ENCODE data around the gene PAFAH1B2. TPM values are rescaled to one million over a fixed set of nuclear protein-coding genes. Genes with fewer than 3 reads are reported as not detected.

The PAFAH1B2 gene
- total RNA-seq, 1 donor from 2014 or later = 134 TPM

DNA sequence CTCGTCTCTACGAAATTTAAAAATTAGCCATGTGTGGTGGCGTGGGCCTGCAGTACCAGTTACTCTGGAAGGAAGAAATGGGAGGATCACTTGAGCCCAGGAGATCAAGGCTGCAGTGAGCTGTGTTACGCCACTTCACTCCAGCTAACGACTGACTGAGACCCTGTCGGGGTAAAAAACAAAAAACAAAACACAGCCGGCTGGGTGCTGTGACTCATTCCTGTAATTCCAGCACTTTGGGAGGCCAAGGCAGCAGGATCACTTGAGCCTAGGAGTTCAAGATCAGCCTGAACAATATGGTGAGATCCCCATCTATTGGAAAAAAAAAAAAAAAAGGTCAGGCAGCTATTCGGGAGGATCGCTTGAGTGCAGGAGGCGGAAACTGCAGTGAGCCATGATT lies 2.4 kb downstream of the PAFAH1B2 start:
- TF ChIP-seq, protein P1, sequence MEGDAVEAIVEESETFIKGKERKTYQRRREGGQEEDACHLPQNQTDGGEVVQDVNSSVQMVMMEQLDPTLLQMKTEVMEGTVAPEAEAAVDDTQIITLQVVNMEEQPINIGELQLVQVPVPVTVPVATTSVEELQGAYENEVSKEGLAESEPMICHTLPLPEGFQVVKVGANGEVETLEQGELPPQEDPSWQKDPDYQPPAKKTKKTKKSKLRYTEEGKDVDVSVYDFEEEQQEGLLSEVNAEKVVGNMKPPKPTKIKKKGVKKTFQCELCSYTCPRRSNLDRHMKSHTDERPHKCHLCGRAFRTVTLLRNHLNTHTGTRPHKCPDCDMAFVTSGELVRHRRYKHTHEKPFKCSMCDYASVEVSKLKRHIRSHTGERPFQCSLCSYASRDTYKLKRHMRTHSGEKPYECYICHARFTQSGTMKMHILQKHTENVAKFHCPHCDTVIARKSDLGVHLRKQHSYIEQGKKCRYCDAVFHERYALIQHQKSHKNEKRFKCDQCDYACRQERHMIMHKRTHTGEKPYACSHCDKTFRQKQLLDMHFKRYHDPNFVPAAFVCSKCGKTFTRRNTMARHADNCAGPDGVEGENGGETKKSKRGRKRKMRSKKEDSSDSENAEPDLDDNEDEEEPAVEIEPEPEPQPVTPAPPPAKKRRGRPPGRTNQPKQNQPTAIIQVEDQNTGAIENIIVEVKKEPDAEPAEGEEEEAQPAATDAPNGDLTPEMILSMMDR (conservative IDR thresholded peaks at IDR 0.05) = no peak
- Mint-ChIP-seq H3K27ac (ENCODE audit: unreplicated experiment) (no peak overlapping the region), H3K4me1 (peaks cover 42% of the 10 kb centered on the region), H3K36me3 (ENCODE audit: low read depth) (peaks cover 2% of the 10 kb centered on the region), H3K9me3 (no peaks in the 10 kb centered on the region), H3K4me3 (peak overlapping the region; percentile 99), H3K27me3 (ENCODE audit: low read depth) (peaks cover 10% of the 10 kb centered on the region)
- DNase-seq (ENCODE audit: low read depth, low spot score) = no peak

DNA sequence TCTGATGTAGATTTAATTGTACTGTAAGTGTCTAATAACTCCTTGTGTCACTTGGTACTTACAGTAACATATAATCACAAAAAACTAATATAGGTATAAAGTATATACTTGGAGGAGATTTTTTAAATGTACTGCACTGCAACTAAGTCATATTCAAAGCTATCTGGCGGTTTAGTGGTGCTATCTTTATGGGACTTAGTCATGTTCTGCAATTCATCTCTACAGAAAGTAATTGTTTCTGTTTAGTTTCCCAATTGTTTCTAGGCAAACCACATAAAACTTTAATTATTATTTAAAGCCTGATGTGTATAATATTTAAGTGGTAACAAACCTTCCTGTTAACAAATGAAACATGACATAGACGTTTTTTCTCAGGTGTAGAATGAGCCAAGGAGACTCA lies 8.0 kb downstream of the PAFAH1B2 start:
- Mint-ChIP-seq H3K4me3 (no peak overlapping the region), H3K4me1 (peaks cover 11% of the 10 kb centered on the region), H3K9me3 (no peaks in the 10 kb centered on the region), H3K27me3 (ENCODE audit: low read depth) (no peaks in the 10 kb centered on the region), H3K36me3 (ENCODE audit: low read depth) (peaks cover 6% of the 10 kb centered on the region), H3K27ac (ENCODE audit: unreplicated experiment) (peak overlapping the region; percentile 57)
- TF ChIP-seq, protein P1 (conservative IDR thresholded peaks at IDR 0.05) = no peak
- no peak for DNase-seq (ENCODE audit: low read depth, low spot score)

DNA sequence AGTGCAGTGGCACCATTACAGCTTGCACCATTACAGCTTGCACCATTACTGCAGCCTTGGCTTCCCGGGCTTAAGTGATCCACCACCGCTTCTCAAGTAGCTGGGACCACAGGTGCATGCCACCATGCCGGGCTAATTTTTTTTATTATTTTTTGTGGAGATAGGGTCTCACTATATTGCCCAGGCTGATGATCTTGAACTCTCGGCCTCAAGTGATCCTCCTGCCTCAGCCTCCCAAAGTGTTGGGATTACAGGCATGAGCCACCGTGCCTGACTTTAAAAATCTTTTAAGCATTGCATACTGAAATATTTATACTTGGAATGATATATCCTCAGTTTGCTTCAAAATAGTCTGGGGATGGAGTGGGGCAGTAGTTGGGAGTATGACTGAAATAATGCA lies 10.4 kb downstream of the PAFAH1B2 start:
- Mint-ChIP-seq H3K4me3 (no peak overlapping the region), H3K27ac (ENCODE audit: unreplicated experiment) (no peak overlapping the region), H3K4me1 (peaks cover 4% of the 10 kb centered on the region), H3K36me3 (ENCODE audit: low read depth) (peaks cover 3% of the 10 kb centered on the region), H3K27me3 (ENCODE audit: low read depth) (no peaks in the 10 kb centered on the region), H3K9me3 (no peaks in the 10 kb centered on the region)
- TF ChIP-seq, protein P1 (conservative IDR thresholded peaks at IDR 0.05) = no peak
- no peak for DNase-seq (ENCODE audit: low read depth, low spot score)

DNA sequence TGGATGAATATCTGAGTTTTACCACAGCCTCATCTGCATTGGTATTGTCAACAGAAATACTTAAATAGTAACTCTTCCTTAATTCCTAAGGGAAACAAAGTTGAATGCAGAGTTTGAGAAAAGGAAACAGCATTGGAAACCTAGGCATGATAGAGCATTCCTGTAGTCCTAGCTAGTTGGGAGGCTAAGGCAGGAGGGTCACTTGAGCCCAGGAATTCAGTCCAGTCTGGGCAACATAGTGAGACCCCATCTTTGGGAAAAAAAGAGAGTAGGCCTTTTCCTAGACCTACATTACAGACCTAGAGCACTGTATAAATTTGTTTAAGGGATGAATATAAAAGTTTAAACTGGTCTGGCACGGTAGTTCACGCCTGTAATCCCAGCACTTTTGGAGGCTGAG lies 13.4 kb downstream of the PAFAH1B2 start:
- TF ChIP-seq, protein P1 (conservative IDR thresholded peaks at IDR 0.05) = no peak
- Mint-ChIP-seq H3K27ac (ENCODE audit: unreplicated experiment) (no peak overlapping the region), H3K9me3 (no peaks in the 10 kb centered on the region), H3K27me3 (ENCODE audit: low read depth) (no peaks in the 10 kb centered on the region), H3K36me3 (ENCODE audit: low read depth) (peaks cover 7% of the 10 kb centered on the region), H3K4me3 (no peak overlapping the region), H3K4me1 (peaks cover under 1% of the 10 kb centered on the region)
- no peak for DNase-seq (ENCODE audit: low read depth, low spot score)

DNA sequence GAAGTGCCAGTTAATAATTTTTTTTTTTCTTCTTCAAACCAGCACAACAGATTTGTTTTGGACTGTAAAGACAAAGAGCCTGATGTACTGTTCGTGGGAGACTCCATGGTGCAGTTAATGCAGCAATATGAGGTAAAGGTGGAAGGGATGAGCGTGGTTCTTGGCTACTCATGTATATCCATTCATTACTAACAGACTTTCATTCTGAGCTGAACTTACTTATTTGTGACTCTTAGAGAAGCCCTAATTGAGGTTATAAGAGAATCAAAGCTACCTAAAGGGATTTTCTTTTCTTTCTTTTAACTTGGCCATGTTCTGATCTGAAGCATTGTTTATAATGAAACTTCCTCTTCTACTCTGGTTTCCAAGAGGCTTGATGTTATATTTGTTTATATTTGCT lies 15.8 kb downstream of the PAFAH1B2 start:
- TF ChIP-seq, protein P1 (conservative IDR thresholded peaks at IDR 0.05) = no peak
- no peaks in the 10 kb centered on the region for H3K4me1 Mint-ChIP-seq
- H3K9me3 Mint-ChIP-seq = no peaks in the 10 kb centered on the region
- H3K27ac Mint-ChIP-seq (ENCODE audit: unreplicated experiment) = no peak overlapping the region
- no peaks in the 10 kb centered on the region for H3K27me3 Mint-ChIP-seq (ENCODE audit: low read depth)
- DNase-seq (ENCODE audit: low read depth, low spot score) = no peak
- peaks cover 10% of the 10 kb centered on the region for H3K36me3 Mint-ChIP-seq (ENCODE audit: low read depth)
- no peak overlapping the region for H3K4me3 Mint-ChIP-seq

DNA sequence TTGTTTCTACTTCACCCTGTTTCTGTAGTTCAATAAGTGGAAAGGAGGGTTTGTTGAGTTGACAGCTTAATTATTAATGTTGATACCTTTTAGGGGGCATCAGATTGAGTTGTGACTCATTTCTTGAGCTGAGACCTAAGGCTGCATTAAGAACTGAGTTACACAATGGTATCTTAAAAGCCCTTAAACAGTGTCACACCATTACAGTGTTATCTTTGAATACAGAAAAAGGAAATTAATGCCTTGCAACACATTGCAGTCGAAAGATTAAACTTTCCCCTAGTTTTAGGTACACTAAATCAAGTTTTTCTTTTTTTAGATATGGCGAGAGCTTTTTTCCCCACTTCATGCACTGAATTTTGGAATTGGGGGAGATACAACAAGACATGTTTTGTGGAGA lies 16.7 kb downstream of the PAFAH1B2 start:
- Mint-ChIP-seq H3K4me3 (no peak overlapping the region), H3K9me3 (no peaks in the 10 kb centered on the region), H3K27me3 (ENCODE audit: low read depth) (no peaks in the 10 kb centered on the region), H3K36me3 (ENCODE audit: low read depth) (peaks cover 12% of the 10 kb centered on the region), H3K4me1 (no peaks in the 10 kb centered on the region), H3K27ac (ENCODE audit: unreplicated experiment) (no peak overlapping the region)
- TF ChIP-seq, protein P1 (conservative IDR thresholded peaks at IDR 0.05) = no peak
- no peak for DNase-seq (ENCODE audit: low read depth, low spot score)
